ENCODE data around the gene THSD1. TPM values are rescaled to one million over a fixed set of nuclear protein-coding genes. Genes with fewer than 3 reads are reported as not detected.

THSD1 gene
- total and polyA plus RNA-seq, 9 of the 15 experiments (the other 6 are each of a cell fraction or from before 2014, with no cell fraction given), result 0.01 to 0.11 (median 0.04) TPM; not detected in 2

- in situ Hi-C loops (cut with MboI), result no loop called here
- TF ChIP-seq STAT6 (CRISPR knock-in tag; IDR thresholded peaks at IDR 0.05), result peak; percentile 87; the same call in 1 of the 2 replicates
- peak; percentile 49; the same call in 1 of the 2 replicates for TF ChIP-seq POLR2H (tag; IDR thresholded peaks at IDR 0.05; ENCODE audit: low read depth)
- TF ChIP-seq PRMT5 (CRISPR knock-in tag; IDR thresholded peaks at IDR 0.05), result no peak
- TF ChIP-seq POLR2B (IDR thresholded peaks at IDR 0.05; ENCODE audit: low read depth, partially characterized antibody), result peak; percentile 58
- 0 out of 2 replicates have a peak, but pooled peaks have one; percentile 37 for TF ChIP-seq PTBP1 (IDR thresholded peaks at IDR 0.05; ENCODE audit: low read depth, low read length)
- 0 out of 2 replicates have a peak, but pooled peaks have one; percentile 86 for TF ChIP-seq MED1 (CRISPR knock-in tag; IDR thresholded peaks at IDR 0.05; ENCODE audit: borderline replicate concordance)
- peak; percentile 61; the same call in 1 of the 2 replicates for TF ChIP-seq KLF1 (tag; IDR thresholded peaks at IDR 0.05)
- TF ChIP-seq TOE1 (IDR thresholded peaks at IDR 0.05; ENCODE audit: borderline replicate concordance), result no peak
- peak; percentile 90 for TF ChIP-seq TOE1 (CRISPR knock-in tag; IDR thresholded peaks at IDR 0.05; ENCODE audit: borderline replicate concordance, low read depth)
- no peak for TF ChIP-seq ZFP1 (CRISPR knock-in tag; IDR thresholded peaks at IDR 0.05)
- TF ChIP-seq MTA3 (IDR thresholded peaks at IDR 0.05; ENCODE audit: borderline replicate concordance), result peak; percentile 87; the same call in 1 of the 2 replicates
- TF ChIP-seq ZBTB9 (CRISPR knock-in tag; IDR thresholded peaks at IDR 0.05), result peak; percentile 71; the same call in 1 of the 2 replicates
- peak; percentile 97 for TF ChIP-seq HNRNPL (IDR thresholded peaks at IDR 0.05; ENCODE audit: low read depth, low read length)
- peak; percentile 95 for TF ChIP-seq POLR2G (IDR thresholded peaks at IDR 0.05; ENCODE audit: low read depth, low read length)
- no peak for TF ChIP-seq IRF9 (tag; IDR thresholded peaks at IDR 0.05)
- TF ChIP-seq ATF7 (IDR thresholded peaks at IDR 0.05), result peak; percentile 49
These were observed 44.2 kb upstream of the THSD1 start, which contains the start of gene VPS36 for GRCh38 chr13:52450012-52450792. Gene VPS36 (minus strand): TSS chr13:52450634. CDS start chr13:52450594, 40 bp downstream.

More at GRCh38 chr13:52450012-52450792, 44.2 kb upstream of the THSD1 start, which contains the start of gene VPS36:
- under 1% methylated on average over 54 of the region's 105 CpGs for WGBS (ENCODE audit: insufficient coverage, low coverage, missing lambda C conversion rate)
- Histone ChIP-seq H3K9me1 (ENCODE audit: control insufficient read depth, insufficient read depth, low read length) (no peaks in the 10 kb centered on the region), H3K79me2 (ENCODE audit: control insufficient read depth, insufficient read depth, low read length) (peaks cover 48% of the 10 kb centered on the region), H3K27me3 (ENCODE audit: control insufficient read depth in 2 of 2, insufficient read depth in 2 of 2, low read length in 2 of 2) (no peaks in the 10 kb centered on the region), H3K27ac (ENCODE audit: extremely low read depth, low read depth, low read length) (peak within 1 kb of the TSS; percentile 93), H4K20me1 (replicated peaks; ENCODE audit: control insufficient read depth, insufficient read depth, low read length) (no peaks in the 10 kb centered on the region), H3K4me3 (peak within 1 kb of the TSS; percentile 87), H3K4me1 (replicated peaks in 1 of 2; ENCODE audit: control insufficient read depth in 2 of 2, insufficient read depth in 2 of 2, low read length in 2 of 2) (peaks cover 0 to 9% of the 10 kb centered on the region in 2 experiments; a peak in 4 of 5 replicates), H3K36me3 (ENCODE audit: control insufficient read depth, insufficient read depth, low read length) (peaks cover 17% of the 10 kb centered on the region; the same call in 2 of the 3 replicates), H3K9ac (ENCODE audit: insufficient read depth in 1 of 2, low read depth in 2 of 2, low read length in 2 of 2) (peak within 1 kb of the TSS; percentile 89 to 98), H2AFZ (ENCODE audit: low read depth, low read length) (peak within 1 kb of the TSS; percentile 95), H3K4me2 (ENCODE audit: insufficient read depth, low read length) (peak within 1 kb of the TSS; percentile 79), H3K9me3 (replicated peaks; ENCODE audit: control insufficient read depth, insufficient read depth, low read depth, low read length) (no peaks in the 10 kb centered on the region; the same call in 1 of the 2 replicates)
- no peak for FAIRE-seq
- ATAC-seq, result peak; percentile 87
- peak; percentile 78 to 95 (median 84) for DNase-seq (ENCODE audit: extremely low read depth in 1 of 4, low spot score in 3 of 4)
- intact Hi-C loops (cut with micrococcal nuclease), result loop anchor here (2.0 to 10.0 kb wide), 4 partner anchors 103 to 455 kb away; partner anchors contain the start of genes NEK3 and SUGT1
- CTCF ChIA-PET (ENCODE audit: low intra/inter-chr PET ratio), result interaction anchor here (0.7 to 0.8 kb wide), 2 partner anchors 323 to 531 kb away, joined by 3 read pairs; no protein-coding TSS in a partner anchor
- POLR2A ChIA-PET, result interaction anchor here (0.6 to 1.5 kb wide), 3 partner anchors 9 to 101 kb away, joined by 3 to 7 read pairs (median 5); no protein-coding TSS in a partner anchor
- no TSS peak for BruUV-seq (replicated peaks)

Measured in K562 (cell line).